ENCODE results near the gene ATXN10.

The ATXN10 gene

DNA sequence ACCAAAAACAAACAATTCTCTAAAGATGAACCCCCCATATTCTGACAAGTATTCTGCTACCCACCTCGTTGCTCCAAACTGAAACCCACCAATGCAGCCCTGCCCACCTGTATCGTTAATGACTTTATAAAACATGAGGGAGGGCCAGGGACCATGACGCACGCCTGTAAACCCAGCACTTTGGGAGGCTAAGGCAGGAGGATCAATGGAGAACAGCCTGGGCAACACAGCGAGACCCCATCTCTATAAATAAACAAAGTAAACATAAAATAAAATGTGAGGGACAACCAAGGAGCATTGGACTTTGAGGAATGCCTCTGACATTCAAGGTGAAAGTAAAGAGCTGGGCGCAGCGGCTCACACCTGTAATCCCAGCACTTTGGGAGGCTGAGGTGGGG is 39.8 kb upstream of the ATXN10 start:
- DNase-seq (ENCODE audit: low read depth), result no peak
- H3K9ac ChIP-seq (ENCODE audit: low read length), result no peak overlapping the region
- H3K36me3 ChIP-seq (ENCODE audit: control insufficient read depth, insufficient read depth, low read length, severe bottlenecking), result no peaks in the 10 kb centered on the region
- peaks cover 4% of the 10 kb centered on the region for H3K9me3 ChIP-seq (ENCODE audit: control insufficient read depth, low read length)
- H3K4me3 ChIP-seq (ENCODE audit: low read length), result no peak overlapping the region
- H3K27me3 ChIP-seq (replicated peaks; ENCODE audit: control insufficient read depth, insufficient read depth, low read length), result peaks cover 62% of the 10 kb centered on the region
- H3K4me1 ChIP-seq (ENCODE audit: control insufficient read depth, insufficient read depth, low read length), result no peaks in the 10 kb centered on the region

DNA sequence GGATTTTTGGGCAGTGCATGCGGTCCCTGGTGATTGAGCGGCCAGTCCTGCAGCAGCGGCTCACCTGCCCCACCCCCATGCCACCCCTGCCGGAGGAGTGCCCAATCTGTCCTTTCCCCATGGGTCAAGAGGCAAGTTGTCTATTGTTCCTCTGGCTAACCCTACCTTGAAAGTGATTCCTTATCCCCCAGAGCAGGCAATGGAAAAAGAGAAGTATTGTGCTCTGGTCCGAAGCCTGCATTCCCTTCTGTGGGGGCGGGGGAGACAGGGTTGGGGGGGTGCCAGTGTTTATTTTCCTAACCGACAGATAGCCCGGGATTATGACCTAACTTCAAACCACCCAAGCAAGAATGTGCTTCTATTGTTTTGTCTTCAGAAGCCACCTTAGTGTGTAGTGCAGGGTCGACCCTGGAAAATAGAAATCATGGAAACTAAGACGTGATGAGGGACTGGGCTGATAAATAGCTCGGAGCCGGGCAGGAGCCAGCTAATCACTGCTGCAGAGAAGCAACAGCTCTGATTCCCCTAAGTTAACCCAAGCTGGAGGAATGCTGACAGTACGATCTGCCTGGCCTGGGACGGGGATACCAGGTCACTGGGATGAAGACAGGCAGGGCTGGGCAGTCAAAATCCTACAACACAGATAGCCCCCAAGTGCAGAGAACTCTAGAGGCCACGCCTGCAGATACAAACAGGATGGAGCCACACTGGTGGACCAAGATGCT is 38.7 kb upstream of the ATXN10 start:
- Histone ChIP-seq H3K36me3 (ENCODE audit: control insufficient read depth, insufficient read depth, low read length, severe bottlenecking) (no peaks in the 10 kb centered on the region), H3K9me3 (ENCODE audit: control insufficient read depth, low read length) (peaks cover 4% of the 10 kb centered on the region), H3K4me3 (ENCODE audit: low read length) (no peak overlapping the region), H3K27me3 (replicated peaks; ENCODE audit: control insufficient read depth, insufficient read depth, low read length) (peaks cover 66% of the 10 kb centered on the region), H3K9ac (ENCODE audit: low read length) (no peak overlapping the region), H3K4me1 (ENCODE audit: control insufficient read depth, insufficient read depth, low read length) (no peaks in the 10 kb centered on the region)
- no peak for DNase-seq (ENCODE audit: low read depth)

DNA sequence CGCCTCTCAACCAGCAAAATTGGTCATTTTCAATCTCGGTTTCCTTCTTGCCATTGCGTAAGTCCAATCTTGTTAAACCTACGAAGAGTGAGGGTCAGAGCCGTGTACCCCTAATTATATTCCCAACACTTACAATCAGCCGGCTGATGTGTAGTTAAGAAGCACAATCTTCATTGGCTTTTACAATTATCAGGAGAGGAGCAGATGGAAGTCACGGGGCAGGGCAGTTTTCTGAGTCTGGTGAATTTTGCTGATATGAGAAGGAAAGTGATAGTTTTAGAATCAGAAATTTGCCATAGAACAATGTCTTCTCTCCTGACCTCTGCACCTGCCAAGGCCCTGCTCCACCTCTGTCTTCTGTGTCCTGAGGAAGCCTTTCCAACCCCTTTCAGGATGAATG is 35.0 kb upstream of the ATXN10 start:
- peaks cover 54% of the 10 kb centered on the region for H3K27me3 ChIP-seq (replicated peaks; ENCODE audit: control insufficient read depth, insufficient read depth, low read length)
- DNase-seq (ENCODE audit: low read depth), result no peak
- no peak overlapping the region for H3K4me3 ChIP-seq (ENCODE audit: low read length)
- no peaks in the 10 kb centered on the region for H3K36me3 ChIP-seq (ENCODE audit: control insufficient read depth, insufficient read depth, low read length, severe bottlenecking)
- peaks cover 4% of the 10 kb centered on the region for H3K9me3 ChIP-seq (ENCODE audit: control insufficient read depth, low read length)
- H3K9ac ChIP-seq (ENCODE audit: low read length), result no peak overlapping the region
- H3K4me1 ChIP-seq (ENCODE audit: control insufficient read depth, insufficient read depth, low read length), result peaks cover 12% of the 10 kb centered on the region

DNA sequence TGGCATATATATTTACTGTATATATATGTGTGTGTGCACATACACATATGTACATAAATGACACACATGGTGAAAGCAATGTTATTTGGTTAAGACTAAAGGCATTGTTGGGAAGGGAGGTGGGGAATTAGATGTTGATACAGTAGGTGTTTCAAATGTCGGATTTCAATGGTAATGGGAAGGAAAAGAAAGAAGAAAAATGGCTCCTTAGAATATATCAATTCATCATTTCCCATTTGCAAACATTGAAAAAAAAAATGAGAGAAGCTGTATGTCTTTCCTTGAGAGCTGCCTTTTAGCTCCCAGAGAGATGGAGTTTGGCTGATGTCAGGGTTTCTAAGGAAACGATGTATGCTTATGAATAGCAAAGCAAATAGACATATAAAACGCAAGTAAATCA is 33.4 kb upstream of the ATXN10 start:
- no peaks in the 10 kb centered on the region for H3K36me3 ChIP-seq (ENCODE audit: control insufficient read depth, insufficient read depth, low read length, severe bottlenecking)
- no peak for DNase-seq (ENCODE audit: low read depth)
- no peak overlapping the region for H3K9ac ChIP-seq (ENCODE audit: low read length)
- H3K4me3 ChIP-seq (ENCODE audit: low read length), result no peak overlapping the region
- peaks cover 12% of the 10 kb centered on the region for H3K4me1 ChIP-seq (ENCODE audit: control insufficient read depth, insufficient read depth, low read length)
- no peaks in the 10 kb centered on the region for H3K9me3 ChIP-seq (ENCODE audit: control insufficient read depth, low read length)
- H3K27me3 ChIP-seq (replicated peaks; ENCODE audit: control insufficient read depth, insufficient read depth, low read length), result peaks cover 53% of the 10 kb centered on the region

DNA sequence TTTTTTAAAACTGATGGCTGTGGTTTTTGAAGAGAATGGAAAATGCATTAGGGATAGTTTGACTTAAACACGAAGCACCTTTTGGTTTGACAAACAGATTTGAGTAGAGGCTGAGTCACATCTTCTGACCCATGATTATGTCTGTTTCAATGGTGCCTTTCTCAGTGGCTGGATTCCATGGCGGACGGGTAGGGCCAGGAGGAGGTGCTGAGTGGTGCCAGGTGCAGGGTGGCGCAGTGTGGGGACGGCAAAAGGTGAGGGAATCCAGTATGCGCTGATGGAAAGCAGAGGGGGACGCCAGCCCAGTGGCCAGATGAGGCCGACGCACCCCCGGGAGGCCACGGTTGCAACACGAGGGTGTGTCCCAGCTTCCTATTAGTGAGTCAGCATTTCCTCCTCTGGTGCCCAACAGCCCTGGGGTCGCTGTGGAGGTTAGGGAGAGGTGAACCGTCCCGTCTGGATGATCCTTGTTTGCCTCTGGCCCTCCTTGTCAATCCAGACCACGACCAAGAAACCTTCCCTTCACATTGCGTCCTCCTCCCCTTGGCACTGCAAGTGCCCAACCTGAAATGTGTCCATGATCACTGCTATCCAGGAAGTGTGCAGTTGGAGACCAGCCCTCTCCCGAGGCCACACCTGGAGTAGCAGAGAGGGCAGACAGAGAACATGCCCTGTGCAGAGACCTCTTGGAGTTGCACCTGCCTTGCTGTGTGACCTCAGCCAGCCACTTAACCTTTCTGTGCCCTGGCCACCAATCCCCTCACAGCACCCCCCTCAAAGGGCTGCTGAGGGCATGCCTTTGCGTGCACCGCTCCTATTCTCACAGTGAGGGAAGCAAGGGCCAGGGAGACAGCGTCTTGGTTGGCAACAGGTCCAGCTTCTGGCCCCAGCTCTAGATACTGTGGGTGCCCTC is 32.5 kb upstream of the ATXN10 start:
- H3K36me3 ChIP-seq (ENCODE audit: control insufficient read depth, insufficient read depth, low read length, severe bottlenecking), result no peaks in the 10 kb centered on the region
- peaks cover 12% of the 10 kb centered on the region for H3K4me1 ChIP-seq (ENCODE audit: control insufficient read depth, insufficient read depth, low read length)
- H3K27me3 ChIP-seq (replicated peaks; ENCODE audit: control insufficient read depth, insufficient read depth, low read length), result peaks cover 50% of the 10 kb centered on the region
- H3K4me3 ChIP-seq (ENCODE audit: low read length), result peak overlapping the region; percentile 3
- DNase-seq (ENCODE audit: low read depth), result peak; percentile 70
- no peak overlapping the region for H3K9ac ChIP-seq (ENCODE audit: low read length)
- no peaks in the 10 kb centered on the region for H3K9me3 ChIP-seq (ENCODE audit: control insufficient read depth, low read length)

DNA sequence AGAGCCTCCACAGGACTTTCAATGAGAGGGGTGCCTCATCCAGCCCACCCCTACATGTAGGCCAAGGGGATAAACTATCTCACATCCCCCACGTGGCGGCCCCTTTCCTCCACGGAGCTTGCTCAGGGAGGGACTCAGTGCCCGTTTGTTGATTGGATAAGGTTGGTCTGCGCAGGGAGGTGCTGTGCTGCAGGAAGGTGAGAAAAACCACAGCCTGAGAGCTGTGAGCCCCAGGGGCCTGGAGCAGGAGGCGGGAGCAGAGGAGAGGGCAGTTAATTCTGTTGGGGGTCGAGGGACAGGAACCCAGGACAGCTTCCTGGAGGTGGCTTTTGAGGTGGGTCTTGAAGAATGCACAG is 31.9 kb upstream of the ATXN10 start:
- H3K9me3 ChIP-seq (ENCODE audit: control insufficient read depth, low read length), result no peaks in the 10 kb centered on the region
- H3K36me3 ChIP-seq (ENCODE audit: control insufficient read depth, insufficient read depth, low read length, severe bottlenecking), result no peaks in the 10 kb centered on the region
- DNase-seq (ENCODE audit: low read depth), result no peak
- H3K4me3 ChIP-seq (ENCODE audit: low read length), result no peak overlapping the region
- H3K9ac ChIP-seq (ENCODE audit: low read length), result no peak overlapping the region
- H3K4me1 ChIP-seq (ENCODE audit: control insufficient read depth, insufficient read depth, low read length), result peaks cover 12% of the 10 kb centered on the region
- peaks cover 49% of the 10 kb centered on the region for H3K27me3 ChIP-seq (replicated peaks; ENCODE audit: control insufficient read depth, insufficient read depth, low read length)

DNA sequence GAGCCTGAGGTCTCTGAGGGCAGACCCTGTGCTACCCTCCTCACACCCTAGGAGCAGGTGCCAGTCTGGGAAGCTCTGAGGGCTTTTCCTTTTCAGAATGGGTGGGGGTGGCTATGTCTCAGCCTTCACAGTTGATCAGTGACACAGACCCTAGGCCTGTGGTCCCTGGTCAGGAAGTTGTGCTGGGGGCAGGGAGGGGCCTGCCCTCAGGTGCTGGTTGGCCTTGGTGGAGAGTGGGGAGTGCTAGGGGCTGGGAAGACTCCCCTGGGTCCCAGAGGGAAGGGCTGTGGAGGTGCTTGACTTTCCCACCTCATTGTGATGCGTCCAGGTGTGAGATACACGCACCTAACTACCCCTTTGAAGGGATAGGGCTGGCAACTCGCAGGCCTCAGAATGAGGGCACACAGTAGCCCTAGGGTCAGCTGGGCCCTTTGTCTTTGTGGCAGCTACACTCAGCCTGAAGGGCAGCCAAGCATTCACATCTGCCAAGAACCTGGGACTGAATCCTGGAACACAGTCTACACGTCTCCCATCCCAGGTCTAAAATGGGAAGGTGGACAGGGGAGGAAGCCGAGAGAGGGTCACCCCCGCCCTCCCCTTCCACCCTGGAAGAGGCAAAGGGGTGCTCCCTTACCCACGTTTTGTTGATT is 31.2 kb upstream of the ATXN10 start:
- Histone ChIP-seq H3K9me3 (ENCODE audit: control insufficient read depth, low read length) (no peaks in the 10 kb centered on the region), H3K9ac (ENCODE audit: low read length) (no peak overlapping the region), H3K36me3 (ENCODE audit: control insufficient read depth, insufficient read depth, low read length, severe bottlenecking) (no peaks in the 10 kb centered on the region), H3K4me3 (ENCODE audit: low read length) (no peak overlapping the region), H3K27me3 (replicated peaks; ENCODE audit: control insufficient read depth, insufficient read depth, low read length) (peaks cover 50% of the 10 kb centered on the region), H3K4me1 (ENCODE audit: control insufficient read depth, insufficient read depth, low read length) (peaks cover 13% of the 10 kb centered on the region)
- DNase-seq (ENCODE audit: low read depth), result no peak

DNA sequence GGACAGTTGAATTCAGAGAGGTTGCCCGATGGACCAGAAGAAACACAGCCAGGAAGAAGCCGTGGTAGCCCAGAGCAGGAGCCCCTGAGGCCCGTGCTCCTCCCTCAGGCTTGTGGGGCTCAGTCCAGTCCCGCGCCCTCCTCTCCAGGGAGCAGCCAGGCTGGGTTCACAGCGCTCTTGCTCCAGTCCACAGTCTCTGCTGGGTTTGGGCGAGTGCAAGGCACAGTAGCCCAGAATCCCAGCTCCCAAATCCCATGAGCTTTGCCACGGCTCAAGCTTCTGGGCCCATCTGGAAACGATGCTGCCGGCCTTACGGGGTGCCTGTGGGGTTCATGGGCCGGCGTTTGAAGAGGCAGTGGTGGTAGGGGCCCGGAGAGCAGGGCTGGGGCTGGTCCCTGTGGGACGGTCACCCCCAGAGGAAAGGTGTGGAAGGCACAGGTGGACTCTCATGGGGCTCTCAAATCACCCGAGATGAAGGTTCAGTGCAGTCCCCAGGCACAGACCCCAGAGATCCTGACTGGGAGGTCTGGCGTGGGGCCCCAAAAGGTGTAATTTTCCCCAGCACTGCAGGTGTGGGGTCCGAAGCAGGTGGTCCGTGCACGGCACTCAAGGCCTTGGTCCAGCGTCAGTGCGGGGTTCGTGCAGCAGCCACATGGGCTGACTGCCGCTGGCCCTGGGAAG is 30.6 kb upstream of the ATXN10 start:
- H3K27me3 ChIP-seq (replicated peaks; ENCODE audit: control insufficient read depth, insufficient read depth, low read length), result peaks cover 49% of the 10 kb centered on the region
- no peak overlapping the region for H3K9ac ChIP-seq (ENCODE audit: low read length)

DNA sequence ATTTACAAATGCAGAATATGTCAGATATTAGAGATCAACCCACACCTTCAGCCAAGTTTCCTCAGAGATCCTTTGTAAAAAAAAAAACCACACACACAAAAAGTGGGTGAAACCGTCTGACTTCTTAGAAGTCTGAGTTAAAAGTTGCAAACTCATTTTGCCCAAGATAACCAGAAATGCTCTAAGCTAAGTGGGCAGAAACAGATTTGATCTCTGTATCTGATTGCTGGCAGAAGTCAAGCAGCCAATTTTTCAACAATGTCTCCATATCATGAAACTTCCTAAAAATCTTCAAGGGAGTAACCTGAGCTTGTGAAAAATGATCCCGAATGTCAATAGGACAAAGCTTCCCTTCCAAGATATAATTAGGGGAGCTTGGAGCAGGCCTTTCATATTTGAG is 28.6 kb upstream of the ATXN10 start:
- Histone ChIP-seq H3K4me3 (ENCODE audit: low read length) (no peak overlapping the region), H3K36me3 (ENCODE audit: control insufficient read depth, insufficient read depth, low read length, severe bottlenecking) (no peaks in the 10 kb centered on the region), H3K9ac (ENCODE audit: low read length) (no peak overlapping the region), H3K27me3 (replicated peaks; ENCODE audit: control insufficient read depth, insufficient read depth, low read length) (peaks cover 52% of the 10 kb centered on the region), H3K9me3 (ENCODE audit: control insufficient read depth, low read length) (no peaks in the 10 kb centered on the region), H3K4me1 (ENCODE audit: control insufficient read depth, insufficient read depth, low read length) (peaks cover 14% of the 10 kb centered on the region)
- DNase-seq (ENCODE audit: low read depth), result no peak

More for the DNA sequence above, 30.6 kb upstream of the ATXN10 start:
- Histone ChIP-seq H3K4me1 (ENCODE audit: control insufficient read depth, insufficient read depth, low read length) (peaks cover 14% of the 10 kb centered on the region), H3K4me3 (ENCODE audit: low read length) (no peak overlapping the region), H3K36me3 (ENCODE audit: control insufficient read depth, insufficient read depth, low read length, severe bottlenecking) (no peaks in the 10 kb centered on the region), H3K9me3 (ENCODE audit: control insufficient read depth, low read length) (no peaks in the 10 kb centered on the region)
- DNase-seq (ENCODE audit: low read depth), result no peak

DNA sequence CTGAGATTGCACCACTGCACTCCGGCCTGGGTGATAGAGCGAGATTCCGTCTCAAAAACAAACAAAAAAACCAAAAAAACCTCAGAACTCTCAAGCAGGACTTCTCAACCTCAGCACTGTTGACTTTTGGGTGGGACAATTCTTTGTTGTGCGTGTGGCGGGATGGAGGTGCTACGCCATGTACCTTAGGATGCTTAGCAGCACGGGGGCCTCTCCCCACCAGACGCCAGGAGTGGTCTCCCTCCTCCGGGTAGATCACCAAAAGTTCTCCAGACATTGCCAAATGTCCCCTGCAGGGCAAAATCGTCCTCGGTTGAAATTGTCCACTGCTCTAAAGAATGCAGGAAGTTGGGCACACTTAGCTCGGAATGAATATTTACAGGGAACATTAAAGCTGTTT is 26.9 kb upstream of the ATXN10 start:
- no peak overlapping the region for H3K4me3 ChIP-seq (ENCODE audit: low read length)
- no peaks in the 10 kb centered on the region for H3K36me3 ChIP-seq (ENCODE audit: control insufficient read depth, insufficient read depth, low read length, severe bottlenecking)
- no peaks in the 10 kb centered on the region for H3K9me3 ChIP-seq (ENCODE audit: control insufficient read depth, low read length)
- peaks cover 64% of the 10 kb centered on the region for H3K27me3 ChIP-seq (replicated peaks; ENCODE audit: control insufficient read depth, insufficient read depth, low read length)
- H3K4me1 ChIP-seq (ENCODE audit: control insufficient read depth, insufficient read depth, low read length), result peaks cover 2% of the 10 kb centered on the region
- DNase-seq (ENCODE audit: low read depth), result no peak
- no peak overlapping the region for H3K9ac ChIP-seq (ENCODE audit: low read length)

DNA sequence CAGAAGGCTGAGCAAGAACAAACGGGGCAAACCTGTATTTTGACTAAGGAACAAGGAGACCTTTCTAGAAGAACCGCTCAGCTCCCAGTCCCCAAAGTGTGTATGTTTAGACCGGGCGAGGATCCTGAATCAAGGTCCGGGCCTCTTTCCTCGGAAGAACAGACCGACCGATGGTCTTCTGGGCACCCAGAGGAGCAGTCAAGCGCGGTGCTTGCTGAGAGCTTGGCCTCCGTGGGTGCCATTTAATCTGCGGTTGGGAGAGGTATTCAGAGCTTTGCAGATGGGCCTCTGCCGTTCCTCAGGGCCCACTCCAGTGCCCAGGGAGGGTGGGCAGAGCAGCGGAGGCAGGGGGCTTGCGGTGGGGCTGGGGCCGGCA is 26.5 kb upstream of the ATXN10 start:
- Histone ChIP-seq H3K9ac (ENCODE audit: low read length) (no peak overlapping the region), H3K36me3 (ENCODE audit: control insufficient read depth, insufficient read depth, low read length, severe bottlenecking) (no peaks in the 10 kb centered on the region), H3K9me3 (ENCODE audit: control insufficient read depth, low read length) (no peaks in the 10 kb centered on the region), H3K4me3 (ENCODE audit: low read length) (no peak overlapping the region), H3K4me1 (ENCODE audit: control insufficient read depth, insufficient read depth, low read length) (peaks cover 2% of the 10 kb centered on the region), H3K27me3 (replicated peaks; ENCODE audit: control insufficient read depth, insufficient read depth, low read length) (peaks cover 67% of the 10 kb centered on the region)
- no peak for DNase-seq (ENCODE audit: low read depth)

All from adipocyte (in vitro differentiated cells).